ENCODE results near the gene MCTP2.
A peak's percentile ranks its signal among the peaks of the same experiment; 100 is the strongest.

The MCTP2 gene

GRCh38 chr15:94522125-94522524 lies 290.8 kb downstream of the MCTP2 start:
- in situ Hi-C loops (cut with HindIII; ENCODE audit: low sequenced_read_pairs), result no loop called here
- no peak overlapping the region for H3K4me3 ChIP-seq (ENCODE audit: low read depth, low read length)
- DNase-seq (ENCODE audit: low read depth, low spot score), result no peak
- TF ChIP-seq CTCF (IDR thresholded peaks at IDR 0.05; ENCODE audit: low read depth, low read length), result no peak

GRCh38 chr15:94523873-94524272 lies 292.5 kb downstream of the MCTP2 start:
- no peak for TF ChIP-seq CTCF (IDR thresholded peaks at IDR 0.05; ENCODE audit: low read depth, low read length)
- in situ Hi-C loops (cut with HindIII; ENCODE audit: low sequenced_read_pairs), result no loop called here

GRCh38 chr15:94524565-94524964 lies 293.2 kb downstream of the MCTP2 start:
- in situ Hi-C loops (cut with HindIII; ENCODE audit: low sequenced_read_pairs), result no loop called here
- H3K4me3 ChIP-seq (ENCODE audit: low read depth, low read length), result no peak overlapping the region
- no peak for TF ChIP-seq CTCF (IDR thresholded peaks at IDR 0.05; ENCODE audit: low read depth, low read length)
- DNase-seq (ENCODE audit: low read depth, low spot score), result no peak

More at GRCh38 chr15:94523873-94524272, 292.5 kb downstream of the MCTP2 start:
- DNase-seq (ENCODE audit: low read depth, low spot score), result no peak
- no peak overlapping the region for H3K4me3 ChIP-seq (ENCODE audit: low read depth, low read length)

GRCh38 chr15:94526071-94526689 lies 294.8 kb downstream of the MCTP2 start:
- DNase-seq (ENCODE audit: low read depth, low spot score), result no peak
- in situ Hi-C loops (cut with HindIII; ENCODE audit: low sequenced_read_pairs), result no loop called here
- H3K4me3 ChIP-seq (ENCODE audit: low read depth, low read length), result no peak overlapping the region
- peak; percentile 17 for TF ChIP-seq CTCF (IDR thresholded peaks at IDR 0.05; ENCODE audit: low read depth, low read length)

GRCh38 chr15:94532226-94532625 lies 300.9 kb downstream of the MCTP2 start:
- no peak for TF ChIP-seq CTCF (IDR thresholded peaks at IDR 0.05; ENCODE audit: low read depth, low read length)
- in situ Hi-C loops (cut with HindIII; ENCODE audit: low sequenced_read_pairs), result no loop called here
- H3K4me3 ChIP-seq (ENCODE audit: low read depth, low read length), result no peak overlapping the region
- no peak for DNase-seq (ENCODE audit: low read depth, low spot score)

All from astrocyte of the spinal cord (primary cell).